ENCODE measurements around the gene GALNT13.

The GALNT13 gene

DNA sequence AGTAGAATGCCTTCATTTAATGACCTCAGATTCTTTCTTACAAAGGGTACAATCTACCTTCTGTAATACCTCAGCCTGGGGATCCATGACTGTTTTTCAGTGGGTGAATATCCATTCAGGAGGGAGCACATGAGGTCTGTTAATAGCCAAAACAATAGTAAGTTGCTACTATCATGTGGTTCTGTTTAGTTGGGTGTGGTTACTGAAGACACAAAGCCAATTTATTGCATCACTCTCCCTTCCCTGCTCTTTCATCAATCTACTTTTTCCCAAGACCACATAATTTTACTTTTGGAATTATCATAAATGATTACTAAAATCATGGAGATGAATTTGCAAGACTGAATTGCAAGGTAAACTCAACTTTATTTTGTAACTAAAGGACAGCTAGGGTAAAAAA, 254.2 kb downstream of the GALNT13 start:
- no peak for TF ChIP-seq ZNF274 (IDR thresholded peaks at IDR 0.05; ENCODE audit: low read depth, low read length)
- H3K4me3 ChIP-seq (ENCODE audit: low read length) = no peak overlapping the region

DNA sequence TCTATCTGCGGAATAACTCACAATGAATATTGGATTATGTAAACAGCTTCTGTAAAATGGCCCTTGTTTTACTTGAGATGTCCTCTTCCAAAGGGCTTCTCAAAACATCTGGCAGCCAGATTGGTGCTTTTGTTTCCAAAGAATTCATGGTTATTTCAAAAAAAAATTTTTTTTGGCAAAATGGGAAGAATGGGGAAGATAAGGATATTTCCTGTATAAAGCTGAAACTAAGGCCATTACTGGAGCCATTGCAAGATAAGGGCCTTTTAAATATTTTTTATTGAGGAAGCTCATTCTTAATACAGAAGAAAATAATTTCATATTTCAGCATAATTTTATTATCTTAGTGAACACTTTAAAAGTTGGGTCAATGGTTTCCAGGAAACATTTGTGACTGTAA, 259.1 kb downstream of the GALNT13 start:
- H3K4me3 ChIP-seq (ENCODE audit: low read length) = no peak overlapping the region
- TF ChIP-seq ZNF274 (IDR thresholded peaks at IDR 0.05; ENCODE audit: low read depth, low read length) = no peak

DNA sequence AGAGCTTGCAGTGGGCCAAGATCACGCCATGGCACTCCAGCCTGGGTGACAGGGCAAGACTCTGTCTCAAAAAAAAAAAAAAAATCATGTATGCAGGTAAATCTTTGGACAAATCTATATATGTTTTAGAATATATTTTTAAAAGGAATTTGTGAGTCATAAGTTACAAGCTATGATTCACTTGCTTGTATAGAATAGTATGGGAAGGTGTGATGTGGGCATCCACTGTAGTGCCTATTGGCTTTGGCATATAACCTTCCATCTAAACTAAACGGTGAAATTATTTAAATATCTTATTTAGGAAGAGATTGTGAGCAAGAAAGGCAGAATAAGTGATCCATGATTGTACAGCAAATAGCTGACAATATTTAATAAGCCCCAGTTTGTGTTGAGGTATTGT, 261.1 kb downstream of the GALNT13 start:
- no peak overlapping the region for H3K4me3 ChIP-seq (ENCODE audit: low read length)
- TF ChIP-seq ZNF274 (IDR thresholded peaks at IDR 0.05; ENCODE audit: low read depth, low read length) = no peak

DNA sequence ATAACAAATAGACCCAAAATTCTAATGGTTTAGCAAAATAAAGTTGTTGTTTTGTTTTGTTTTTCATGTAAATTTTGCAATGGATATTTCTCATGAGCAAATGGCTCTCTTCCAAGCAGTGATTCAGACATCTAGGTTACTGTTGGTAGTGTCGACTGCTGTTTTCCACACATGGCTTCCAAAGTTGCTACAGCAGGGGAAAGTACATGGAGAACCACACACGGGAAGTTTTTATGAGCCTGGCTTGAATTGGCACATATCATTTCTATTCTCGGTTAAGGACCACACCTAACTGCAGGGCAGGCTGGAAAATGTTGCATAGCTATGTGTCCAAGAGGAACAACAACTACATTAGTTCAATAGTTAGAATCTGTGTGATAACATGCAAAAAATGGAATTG, 262.1 kb downstream of the GALNT13 start:
- H3K4me3 ChIP-seq (ENCODE audit: low read length) = no peak overlapping the region
- no peak for TF ChIP-seq ZNF274 (IDR thresholded peaks at IDR 0.05; ENCODE audit: low read depth, low read length)

DNA sequence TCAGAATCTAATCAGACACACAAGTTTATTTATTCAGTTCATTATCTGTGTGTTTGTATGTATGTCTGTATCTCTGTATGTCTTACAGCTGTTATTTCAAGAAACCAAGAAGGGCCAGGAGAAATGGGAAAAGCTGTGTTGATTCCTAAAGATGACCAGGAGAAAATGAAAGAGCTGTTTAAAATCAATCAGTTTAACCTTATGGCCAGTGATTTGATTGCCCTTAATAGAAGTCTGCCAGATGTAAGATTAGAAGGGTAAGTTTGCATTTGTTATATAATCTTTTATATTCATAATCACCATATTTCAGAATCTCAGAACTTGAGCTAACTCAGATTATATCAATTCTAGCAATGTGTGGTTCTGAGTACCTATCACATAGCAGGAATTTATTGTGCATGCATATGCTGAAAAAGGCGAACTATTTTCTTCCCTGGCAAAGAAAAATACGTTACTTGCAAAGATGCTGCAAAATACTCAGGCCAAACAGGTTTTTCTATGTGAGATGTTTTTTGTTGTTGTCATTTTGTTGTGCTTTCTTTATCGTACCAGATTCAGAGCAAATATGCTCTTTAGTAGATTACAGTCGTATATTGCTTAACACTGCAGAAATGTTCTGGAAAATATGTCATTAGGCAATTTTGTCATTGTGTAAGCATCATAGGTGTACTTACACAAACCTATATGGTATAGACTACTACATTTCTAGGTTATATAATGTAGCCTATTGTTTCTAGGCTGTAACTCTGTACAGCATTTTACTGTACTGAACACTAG, 268.7 kb downstream of the GALNT13 start:
- no peak for TF ChIP-seq ZNF274 (IDR thresholded peaks at IDR 0.05; ENCODE audit: low read depth, low read length)
- no peak overlapping the region for H3K4me3 ChIP-seq (ENCODE audit: low read length)

DNA sequence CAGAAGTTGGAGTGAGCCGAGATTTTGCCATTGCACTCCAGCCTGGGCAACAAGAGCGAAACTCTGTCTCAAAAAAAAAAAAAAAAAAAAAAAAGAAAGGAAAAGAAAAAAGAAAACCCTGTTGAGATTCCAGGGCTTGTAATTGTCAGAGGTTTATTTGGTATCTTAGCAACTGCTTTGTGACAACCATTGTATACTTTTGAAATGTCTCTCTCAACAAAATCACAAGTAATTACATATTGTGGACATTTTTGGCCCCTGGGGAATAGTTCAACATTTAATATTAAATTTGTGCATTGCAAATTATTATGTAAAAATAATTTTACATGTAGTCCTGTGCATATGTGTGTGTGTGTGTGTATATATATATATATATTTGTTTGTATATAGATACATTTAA, 270.8 kb downstream of the GALNT13 start:
- no peak for TF ChIP-seq ZNF274 (IDR thresholded peaks at IDR 0.05; ENCODE audit: low read depth, low read length)
- no peak overlapping the region for H3K4me3 ChIP-seq (ENCODE audit: low read length)

DNA sequence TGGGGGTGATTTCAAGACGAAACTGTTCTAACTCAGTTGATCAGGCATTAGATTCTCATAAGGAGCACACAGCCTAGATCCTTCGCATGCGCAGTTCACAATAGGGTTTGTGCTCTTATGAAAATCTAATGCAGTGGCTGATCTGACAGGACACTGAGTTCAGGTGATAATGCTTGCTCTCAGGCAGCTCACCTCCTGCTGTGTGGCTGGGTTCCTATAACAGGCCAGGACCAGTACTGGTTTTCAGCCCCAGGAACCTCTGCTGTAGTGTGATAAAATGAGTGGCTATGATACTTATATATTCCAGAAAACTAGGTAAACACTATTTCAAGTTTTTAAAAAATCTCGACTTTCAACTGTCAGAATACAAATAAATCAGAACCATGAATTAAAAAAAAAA, 271.4 kb downstream of the GALNT13 start:
- no peak for TF ChIP-seq ZNF274 (IDR thresholded peaks at IDR 0.05; ENCODE audit: low read depth, low read length)
- no peak overlapping the region for H3K4me3 ChIP-seq (ENCODE audit: low read length)

DNA sequence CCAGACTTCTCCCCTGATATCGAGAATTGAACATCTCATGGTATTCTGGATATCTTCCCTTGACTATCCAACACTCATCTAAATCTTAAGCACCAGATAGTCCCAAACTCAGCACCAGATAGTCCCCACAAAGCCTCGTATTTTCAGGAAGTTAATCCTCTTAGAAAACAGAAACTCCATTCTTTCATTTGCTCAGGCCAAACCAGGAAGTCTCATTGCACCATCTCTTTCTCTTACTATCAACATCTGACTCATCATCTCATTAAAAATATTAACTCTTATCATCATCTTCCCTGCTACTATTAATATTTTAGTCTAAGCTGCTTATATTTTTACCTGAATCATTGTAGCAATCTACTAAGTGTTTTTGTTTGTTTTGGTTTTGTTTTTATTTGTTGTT, 286.4 kb downstream of the GALNT13 start:
- H3K4me3 ChIP-seq (ENCODE audit: low read length) = no peak overlapping the region
- TF ChIP-seq ZNF274 (IDR thresholded peaks at IDR 0.05; ENCODE audit: low read depth, low read length) = no peak

DNA sequence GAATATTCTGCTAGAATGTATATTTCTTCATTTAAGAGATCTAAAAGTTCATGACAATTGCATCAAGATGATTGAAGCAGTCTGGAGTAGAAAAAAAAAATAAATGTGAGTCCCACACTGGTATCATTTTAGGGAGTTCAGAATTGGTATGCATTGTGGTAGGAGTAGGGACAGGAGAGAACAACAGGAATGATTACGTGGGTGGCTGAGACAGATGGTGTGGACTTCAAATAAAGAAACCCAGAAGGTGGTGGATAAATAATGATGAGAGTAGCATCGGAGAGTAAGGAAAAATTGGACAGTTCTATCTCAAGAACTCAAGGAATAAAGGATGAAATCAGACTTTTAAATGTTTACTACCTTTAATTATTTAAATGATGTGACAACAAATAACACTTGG, 289.6 kb downstream of the GALNT13 start:
- H3K4me3 ChIP-seq (ENCODE audit: low read length) = no peak overlapping the region
- TF ChIP-seq ZNF274 (IDR thresholded peaks at IDR 0.05; ENCODE audit: low read depth, low read length) = no peak

DNA sequence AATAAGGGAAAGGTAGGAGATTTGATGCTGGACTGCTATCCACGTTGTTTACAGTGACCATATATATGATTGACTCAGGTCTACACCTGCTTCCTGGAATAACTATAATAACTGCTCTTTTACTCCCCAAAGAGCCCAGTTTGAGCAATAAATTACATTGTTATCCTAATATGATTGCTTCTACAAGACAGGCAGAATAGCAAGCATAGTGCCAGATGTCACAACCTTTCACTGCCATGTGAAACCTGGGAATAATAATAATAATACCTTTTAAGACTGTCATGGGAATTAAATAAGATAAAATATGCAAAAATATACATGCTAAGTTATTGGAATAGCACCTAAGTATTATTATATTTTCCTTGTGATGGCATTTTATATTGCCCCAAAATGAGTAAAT, 298.7 kb downstream of the GALNT13 start:
- no peak for TF ChIP-seq ZNF274 (IDR thresholded peaks at IDR 0.05; ENCODE audit: low read depth, low read length)
- H3K4me3 ChIP-seq (ENCODE audit: low read length) = no peak overlapping the region

DNA sequence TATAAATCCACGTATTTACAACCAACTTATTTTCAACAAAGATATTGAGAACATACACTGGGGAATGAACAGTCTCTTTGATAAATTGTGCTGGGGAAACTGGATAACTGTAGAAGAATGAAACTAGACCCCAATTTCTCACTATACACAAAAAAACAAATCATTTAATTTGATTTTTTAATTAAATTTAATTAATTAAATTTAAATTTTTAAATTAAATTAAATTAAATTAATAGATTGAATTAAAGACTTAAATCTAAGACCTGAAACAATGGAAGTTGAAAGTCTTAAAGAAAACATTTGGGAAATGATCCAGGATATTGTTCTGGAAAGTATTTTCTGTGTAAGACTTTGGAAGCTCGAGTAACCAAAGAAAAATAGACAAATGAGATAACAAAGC, 301.4 kb downstream of the GALNT13 start:
- no peak overlapping the region for H3K4me3 ChIP-seq (ENCODE audit: low read length)
- TF ChIP-seq ZNF274 (IDR thresholded peaks at IDR 0.05; ENCODE audit: low read depth, low read length) = no peak

DNA sequence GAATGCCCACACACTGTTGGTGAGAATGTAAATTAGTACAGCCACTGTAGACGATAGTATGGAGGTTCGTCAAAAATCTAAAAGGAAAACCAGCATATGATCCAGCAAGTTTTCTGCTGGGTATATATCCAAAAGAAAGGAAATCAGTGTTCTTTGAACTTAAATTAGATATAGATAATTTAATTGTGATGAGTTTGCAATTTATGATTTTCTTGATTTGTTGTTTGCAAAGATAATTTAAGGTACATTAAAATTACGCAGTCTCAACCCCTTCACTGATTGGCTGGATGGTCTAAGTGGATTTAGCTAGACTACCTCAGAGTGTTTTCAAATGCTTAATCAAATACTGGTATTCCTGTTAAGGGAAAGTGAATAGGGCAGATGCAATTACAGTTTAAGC, 302.2 kb downstream of the GALNT13 start:
- H3K4me3 ChIP-seq (ENCODE audit: low read length) = no peak overlapping the region

DNA sequence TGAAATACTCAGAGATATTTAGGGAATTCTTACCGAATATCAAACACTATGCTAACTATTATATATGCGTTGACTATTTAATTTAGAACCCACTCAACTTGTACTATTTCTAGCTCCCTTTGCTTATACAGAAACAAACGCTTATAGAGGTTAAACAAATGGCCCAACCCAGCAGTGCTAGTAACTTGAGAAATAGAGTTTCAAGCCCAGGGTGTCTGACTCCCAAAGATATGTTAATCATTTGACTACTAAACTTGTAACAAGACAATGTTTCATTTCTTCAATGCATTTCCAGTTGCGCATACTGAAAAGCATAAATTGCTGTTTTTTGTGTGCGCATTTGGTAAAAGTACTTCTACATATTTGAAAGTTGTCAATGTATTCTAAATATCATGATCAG, 310.3 kb downstream of the GALNT13 start:
- TF ChIP-seq ZNF274 (IDR thresholded peaks at IDR 0.05; ENCODE audit: low read depth, low read length) = no peak
- H3K4me3 ChIP-seq (ENCODE audit: low read length) = no peak overlapping the region

More for the DNA sequence above, 302.2 kb downstream of the GALNT13 start:
- TF ChIP-seq ZNF274 (IDR thresholded peaks at IDR 0.05; ENCODE audit: low read depth, low read length) = no peak

DNA sequence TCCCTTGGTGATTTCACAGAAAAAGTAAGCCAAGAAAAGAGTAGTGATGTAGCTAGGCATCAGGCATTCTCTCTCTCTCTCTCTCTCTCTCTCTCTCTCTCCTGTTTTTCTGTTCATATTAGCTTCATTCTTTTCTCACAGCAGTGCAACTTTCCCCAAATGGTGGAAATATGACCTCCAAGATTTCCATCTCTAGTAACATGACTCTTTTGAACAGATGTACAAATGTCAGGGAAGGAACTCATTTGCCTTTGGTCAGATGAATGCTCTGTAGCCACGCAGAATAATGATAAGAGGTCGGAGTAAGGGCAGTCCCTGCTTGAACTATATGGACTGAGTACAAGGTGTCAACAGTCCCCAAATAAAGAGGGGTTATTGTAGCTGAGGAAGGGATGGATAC, 316.2 kb downstream of the GALNT13 start:
- no peak overlapping the region for H3K4me3 ChIP-seq (ENCODE audit: low read length)
- no peak for TF ChIP-seq ZNF274 (IDR thresholded peaks at IDR 0.05; ENCODE audit: low read depth, low read length)

DNA sequence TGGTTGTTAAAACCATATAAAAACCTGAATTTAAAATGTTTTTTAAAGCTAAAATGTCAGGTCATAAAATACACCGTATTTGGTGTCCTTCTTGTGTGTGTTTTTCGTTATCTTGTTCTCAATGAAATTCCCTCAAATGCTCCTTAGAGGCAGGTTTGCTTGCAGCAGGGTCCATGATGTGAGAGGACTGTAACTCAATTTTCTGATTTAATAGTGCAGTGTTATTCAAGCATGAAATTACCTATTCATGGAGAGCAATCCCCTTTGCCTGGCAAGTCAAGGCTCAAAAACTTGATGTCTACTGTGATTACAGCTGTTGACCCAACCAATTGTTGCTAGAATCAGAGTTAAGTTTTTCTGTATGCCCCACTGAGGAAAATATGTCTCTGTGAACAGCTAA, 318.2 kb downstream of the GALNT13 start:
- H3K4me3 ChIP-seq (ENCODE audit: low read length) = no peak overlapping the region
- no peak for TF ChIP-seq ZNF274 (IDR thresholded peaks at IDR 0.05; ENCODE audit: low read depth, low read length)

DNA sequence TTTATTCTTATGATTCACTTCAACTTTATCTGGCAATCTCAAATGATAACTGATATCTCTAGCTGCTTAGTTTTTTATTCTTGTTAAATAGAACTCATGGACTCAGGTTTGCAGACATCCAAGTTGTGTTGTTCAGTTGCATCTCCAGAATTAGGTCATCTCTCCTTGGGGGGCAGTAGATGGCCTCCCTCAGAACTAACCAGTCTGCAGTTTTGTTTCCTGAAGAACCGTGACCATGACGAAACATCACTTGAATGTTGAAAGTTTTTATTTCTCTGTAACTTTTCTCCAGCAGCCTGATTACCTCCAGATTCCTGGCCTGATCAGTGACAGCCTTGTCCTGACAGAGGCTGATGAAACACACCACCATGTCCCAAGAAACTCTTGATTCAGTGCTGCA, 321.5 kb downstream of the GALNT13 start:
- TF ChIP-seq ZNF274 (IDR thresholded peaks at IDR 0.05; ENCODE audit: low read depth, low read length) = no peak
- H3K4me3 ChIP-seq (ENCODE audit: low read length) = no peak overlapping the region
